ENCODE data around the gene NDUFS5.

DNA sequence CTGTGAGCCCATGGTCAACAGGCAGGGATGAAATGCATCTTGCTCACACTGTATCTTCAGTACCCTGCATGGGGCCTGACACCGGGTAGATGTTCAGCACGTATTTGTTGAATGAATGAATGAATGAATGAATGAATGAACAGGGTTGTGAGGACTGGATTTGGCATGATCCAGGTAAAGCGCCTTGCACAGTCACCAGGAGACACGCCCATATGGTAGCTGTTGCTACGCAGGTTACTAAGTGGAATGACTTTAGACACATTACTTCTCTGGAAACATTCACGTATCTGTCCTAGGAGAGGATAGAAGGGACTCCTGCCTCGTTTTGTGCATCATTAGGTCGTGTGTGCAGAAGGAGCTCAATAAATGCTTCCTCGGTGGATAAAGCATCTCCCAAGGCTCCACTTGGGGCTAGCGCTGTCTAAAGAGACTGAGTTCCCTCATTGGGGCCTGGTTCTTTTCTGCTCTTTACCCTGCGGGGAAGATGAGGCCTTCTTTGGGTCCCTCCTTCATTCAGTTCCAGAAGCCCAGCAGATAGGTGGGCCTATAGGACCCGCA, 54.2 kb downstream of the NDUFS5 start:
- TF ChIP-seq, protein P1, sequence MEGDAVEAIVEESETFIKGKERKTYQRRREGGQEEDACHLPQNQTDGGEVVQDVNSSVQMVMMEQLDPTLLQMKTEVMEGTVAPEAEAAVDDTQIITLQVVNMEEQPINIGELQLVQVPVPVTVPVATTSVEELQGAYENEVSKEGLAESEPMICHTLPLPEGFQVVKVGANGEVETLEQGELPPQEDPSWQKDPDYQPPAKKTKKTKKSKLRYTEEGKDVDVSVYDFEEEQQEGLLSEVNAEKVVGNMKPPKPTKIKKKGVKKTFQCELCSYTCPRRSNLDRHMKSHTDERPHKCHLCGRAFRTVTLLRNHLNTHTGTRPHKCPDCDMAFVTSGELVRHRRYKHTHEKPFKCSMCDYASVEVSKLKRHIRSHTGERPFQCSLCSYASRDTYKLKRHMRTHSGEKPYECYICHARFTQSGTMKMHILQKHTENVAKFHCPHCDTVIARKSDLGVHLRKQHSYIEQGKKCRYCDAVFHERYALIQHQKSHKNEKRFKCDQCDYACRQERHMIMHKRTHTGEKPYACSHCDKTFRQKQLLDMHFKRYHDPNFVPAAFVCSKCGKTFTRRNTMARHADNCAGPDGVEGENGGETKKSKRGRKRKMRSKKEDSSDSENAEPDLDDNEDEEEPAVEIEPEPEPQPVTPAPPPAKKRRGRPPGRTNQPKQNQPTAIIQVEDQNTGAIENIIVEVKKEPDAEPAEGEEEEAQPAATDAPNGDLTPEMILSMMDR (IDR thresholded peaks at IDR 0.05), result no peak
- TF ChIP-seq SIN3A (IDR thresholded peaks at IDR 0.05; ENCODE audit: borderline replicate concordance, insufficient read depth, low read depth, low read length) (no peak), POLR2AphosphoS5 (IDR thresholded peaks at IDR 0.05; ENCODE audit: low read depth, low read length) (no peak)

Data from Panc1 (cell line).